Fibroblast of skin of left biceps (primary cell): ENCODE results near the gene PPP1R12C.
A peak's percentile ranks its signal among the peaks of the same experiment; 100 is the strongest.

Experiments used
- DNase-seq, 2 experiments: peaks; one replicate each; pipeline ENCODE4 v3.0.0-alpha.2; 2013; ENCODE audit warnings: low read depth in 2 of 2

PPP1R12C gene

GRCh38 chr19:55091126-55091910 is 26.1 kb downstream of the PPP1R12C start:
- DNase-seq: no peak

- DNase-seq: no peak
Observed at GRCh38 chr19:55090564-55090963, 26.9 kb downstream of the PPP1R12C start.

- DNase-seq: no peak
Observed at GRCh38 chr19:55089342-55089944, 28.0 kb downstream of the PPP1R12C start.

- DNase-seq: peak in 1 of 2 experiments; percentile 20
Observed at GRCh38 chr19:55088543-55089341, 28.7 kb downstream of the PPP1R12C start.

GRCh38 chr19:55088021-55088451 is 29.4 kb downstream of the PPP1R12C start:
- no peak for DNase-seq

- no peak for DNase-seq
Observed at GRCh38 chr19:55087542-55087901, 29.9 kb downstream of the PPP1R12C start.

- DNase-seq: peak; percentile 39 to 56
Observed at GRCh38 chr19:55086730-55087541, 30.5 kb downstream of the PPP1R12C start.

GRCh38 chr19:55085923-55086715 is 31.3 kb downstream of the PPP1R12C start:
- DNase-seq: no peak

GRCh38 chr19:55084416-55084815 is 33.0 kb downstream of the PPP1R12C start:
- DNase-seq: no peak

- no peak for DNase-seq
Observed at GRCh38 chr19:55083004-55083850, 34.2 kb downstream of the PPP1R12C start.

- DNase-seq: no peak
Observed at GRCh38 chr19:55082020-55082851, 35.2 kb downstream of the PPP1R12C start.

- DNase-seq: no peak
Observed at GRCh38 chr19:55081770-55082019, 35.7 kb downstream of the PPP1R12C start.

GRCh38 chr19:55080968-55081769 is 36.3 kb downstream of the PPP1R12C start:
- DNase-seq: no peak

- DNase-seq: no peak
Observed at GRCh38 chr19:55080121-55080967, 37.1 kb downstream of the PPP1R12C start.

GRCh38 chr19:55079400-55080038 is 37.9 kb downstream of the PPP1R12C start:
- DNase-seq: no peak

- no peak for DNase-seq
Observed at GRCh38 chr19:55078996-55079395, 38.4 kb downstream of the PPP1R12C start.

GRCh38 chr19:55077106-55077505 is 40.3 kb downstream of the PPP1R12C start:
- no peak for DNase-seq
